GM12892 (cell line): ENCODE results near the gene ADAM15.

Experiments used
- POLR2A ChIP-seq: IDR thresholded peaks from 2 replicates; pipeline ENCODE4 v1.6.1; 2011; ENCODE audit warnings: low read depth, low read length, control low read depth
- POLR2AphosphoS5 ChIP-seq: IDR thresholded peaks from 2 replicates; pipeline ENCODE4 v1.6.1; 2011; ENCODE audit warnings: low read depth, low read length, control low read depth
- TAF1 ChIP-seq: IDR thresholded peaks from 2 replicates; pipeline ENCODE4 v1.6.1; 2011; ENCODE audit warnings: low read depth, mild to moderate bottlenecking, control low read depth, low read length, borderline replicate concordance

DNA sequence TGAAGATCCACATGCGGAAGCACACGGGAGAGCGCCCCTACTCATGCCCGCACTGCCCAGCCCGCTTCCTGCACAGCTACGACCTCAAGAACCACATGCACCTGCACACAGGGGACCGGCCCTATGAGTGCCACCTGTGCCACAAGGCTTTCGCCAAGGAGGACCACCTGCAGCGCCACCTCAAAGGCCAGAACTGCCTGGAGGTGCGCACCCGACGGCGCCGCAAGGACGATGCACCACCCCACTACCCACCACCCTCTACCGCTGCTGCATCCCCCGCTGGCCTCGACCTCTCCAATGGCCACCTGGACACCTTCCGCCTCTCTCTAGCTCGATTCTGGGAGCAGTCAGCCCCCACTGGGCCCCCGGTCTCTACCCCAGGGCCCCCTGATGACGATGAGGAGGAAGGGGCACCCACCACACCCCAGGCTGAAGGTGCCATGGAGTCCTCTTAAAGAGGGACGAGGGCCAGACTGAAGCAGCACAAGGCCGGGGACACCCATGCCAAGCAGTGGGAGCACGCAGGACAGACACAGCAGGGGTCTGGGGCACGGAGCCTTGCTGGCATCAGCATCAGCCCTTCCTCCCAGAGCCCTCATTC is 34.8 kb upstream of the ADAM15 start:
- TF ChIP-seq POLR2A (no peak), TAF1 (no peak), POLR2AphosphoS5 (no peak)
